ENCODE measurements around the gene DLX3. TPM values are rescaled to one million over a fixed set of nuclear protein-coding genes. Genes with fewer than 3 reads are reported as not detected.

The DLX3 gene
- total RNA-seq, 2 donors from 2014 or later = not detected

DNA sequence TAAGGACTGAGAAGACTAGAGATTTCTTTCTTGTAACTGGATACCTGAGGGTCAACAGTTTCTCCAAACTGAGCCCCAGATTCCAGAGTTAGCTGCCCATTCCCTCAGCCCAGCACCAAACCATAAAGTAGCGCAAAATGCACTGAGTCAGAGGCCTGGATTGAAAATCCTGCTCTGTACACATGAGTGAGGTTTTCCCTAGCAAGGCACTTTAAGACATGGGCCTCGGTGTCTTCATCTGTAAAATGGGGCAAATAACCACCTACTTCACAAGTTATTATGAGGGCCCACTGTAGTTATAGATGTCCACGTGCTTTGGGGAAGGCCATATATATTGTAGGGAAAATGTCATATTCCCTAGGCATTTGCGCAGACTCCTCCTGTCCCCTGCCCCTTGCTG is 36.3 kb downstream of the DLX3 start:
- peaks cover 1% of the 10 kb centered on the region for H3K4me1 ChIP-seq
- intact Hi-C loops (cut with DNase I) = no loop called here
- H3K36me3 ChIP-seq (replicated peaks in 1 of 2; ENCODE audit: insufficient read depth in 1 of 2, low read depth in 2 of 2) = no peaks in the 10 kb centered on the region
- H3K27ac ChIP-seq = no peak overlapping the region
- H3K4me3 ChIP-seq = no peak overlapping the region
- peaks cover 0 to 13% of the 10 kb centered on the region in 2 donors for H3K27me3 ChIP-seq
- WGBS, 2 donors = 97 to 100% methylated on average over 2 to 4 of the region's 4 CpGs
- no peak for TF ChIP-seq POLR2A (IDR thresholded peaks at IDR 0.05)
- TF ChIP-seq, protein P1, sequence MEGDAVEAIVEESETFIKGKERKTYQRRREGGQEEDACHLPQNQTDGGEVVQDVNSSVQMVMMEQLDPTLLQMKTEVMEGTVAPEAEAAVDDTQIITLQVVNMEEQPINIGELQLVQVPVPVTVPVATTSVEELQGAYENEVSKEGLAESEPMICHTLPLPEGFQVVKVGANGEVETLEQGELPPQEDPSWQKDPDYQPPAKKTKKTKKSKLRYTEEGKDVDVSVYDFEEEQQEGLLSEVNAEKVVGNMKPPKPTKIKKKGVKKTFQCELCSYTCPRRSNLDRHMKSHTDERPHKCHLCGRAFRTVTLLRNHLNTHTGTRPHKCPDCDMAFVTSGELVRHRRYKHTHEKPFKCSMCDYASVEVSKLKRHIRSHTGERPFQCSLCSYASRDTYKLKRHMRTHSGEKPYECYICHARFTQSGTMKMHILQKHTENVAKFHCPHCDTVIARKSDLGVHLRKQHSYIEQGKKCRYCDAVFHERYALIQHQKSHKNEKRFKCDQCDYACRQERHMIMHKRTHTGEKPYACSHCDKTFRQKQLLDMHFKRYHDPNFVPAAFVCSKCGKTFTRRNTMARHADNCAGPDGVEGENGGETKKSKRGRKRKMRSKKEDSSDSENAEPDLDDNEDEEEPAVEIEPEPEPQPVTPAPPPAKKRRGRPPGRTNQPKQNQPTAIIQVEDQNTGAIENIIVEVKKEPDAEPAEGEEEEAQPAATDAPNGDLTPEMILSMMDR (IDR thresholded peaks at IDR 0.05) = no peak
- no peak for DNase-seq
- no peak for ATAC-seq
- no peaks in the 10 kb centered on the region for H3K9me3 ChIP-seq

DNA sequence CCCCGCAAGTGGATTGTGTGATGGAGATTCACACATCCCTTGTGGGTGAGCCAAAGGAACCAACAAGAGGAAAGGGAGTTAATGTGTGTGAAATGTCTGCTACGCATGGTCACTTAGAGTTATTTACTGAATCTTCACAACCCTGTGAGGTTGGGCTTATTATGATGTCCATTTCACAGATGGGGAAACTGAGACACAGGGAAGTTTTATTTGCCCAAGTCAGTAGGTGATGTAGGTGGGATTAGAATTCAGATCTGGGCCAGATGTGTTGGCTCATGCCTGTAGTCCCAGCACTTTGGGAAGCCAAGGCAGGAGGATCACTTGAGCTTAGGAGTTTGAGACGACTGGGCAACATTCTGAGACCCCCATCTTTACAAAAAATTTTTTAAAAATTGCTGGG is 37.7 kb downstream of the DLX3 start:
- no peak for DNase-seq
- Histone ChIP-seq H3K27me3 (peaks cover 0 to under 1% of the 10 kb centered on the region in 2 donors), H3K36me3 (replicated peaks in 1 of 2; ENCODE audit: insufficient read depth in 1 of 2, low read depth in 2 of 2) (no peaks in the 10 kb centered on the region), H3K4me1 (no peaks in the 10 kb centered on the region), H3K27ac (no peak overlapping the region), H3K9me3 (no peaks in the 10 kb centered on the region), H3K4me3 (no peak overlapping the region)
- no peak for ATAC-seq
- no peak for TF ChIP-seq POLR2A (IDR thresholded peaks at IDR 0.05)
- TF ChIP-seq, protein P1 (IDR thresholded peaks at IDR 0.05) = no peak
- 68 to 81% methylated on average over 3 of the region's 3 CpGs for WGBS, 2 donors
- intact Hi-C loops (cut with DNase I) = no loop called here

DNA sequence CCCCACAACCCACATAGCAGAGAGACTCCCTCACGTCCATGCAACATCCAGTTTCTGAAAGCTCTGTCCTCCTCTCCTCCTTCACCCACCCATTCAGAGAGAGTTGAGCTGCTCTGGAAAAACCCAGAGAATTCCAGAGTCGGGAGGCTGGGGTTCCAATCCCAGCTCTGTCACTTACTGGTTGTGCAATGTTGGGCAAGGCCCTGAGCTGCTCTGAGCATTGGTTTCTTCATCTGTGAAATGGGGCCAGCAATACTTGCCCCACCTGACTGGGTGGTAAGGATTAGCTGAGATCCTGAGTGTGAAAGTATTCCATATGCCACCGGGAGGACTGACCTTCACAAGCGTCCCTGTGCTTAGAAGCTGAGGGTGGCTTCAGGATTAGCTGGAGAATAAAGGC is 38.2 kb downstream of the DLX3 start:
- Histone ChIP-seq H3K4me3 (no peak overlapping the region), H3K36me3 (replicated peaks in 1 of 2; ENCODE audit: insufficient read depth in 1 of 2, low read depth in 2 of 2) (no peaks in the 10 kb centered on the region), H3K27ac (no peak overlapping the region), H3K27me3 (no peaks in the 10 kb centered on the region), H3K9me3 (no peaks in the 10 kb centered on the region), H3K4me1 (no peaks in the 10 kb centered on the region)
- ATAC-seq (no peak), DNase-seq (no peak)
- TF ChIP-seq, protein P1 (IDR thresholded peaks at IDR 0.05) = no peak
- no peak for TF ChIP-seq POLR2A (IDR thresholded peaks at IDR 0.05)
- intact Hi-C loops (cut with DNase I) = no loop called here
- WGBS, 2 donors = 43 to 70% methylated on average over 2 to 4 of the region's 4 CpGs

DNA sequence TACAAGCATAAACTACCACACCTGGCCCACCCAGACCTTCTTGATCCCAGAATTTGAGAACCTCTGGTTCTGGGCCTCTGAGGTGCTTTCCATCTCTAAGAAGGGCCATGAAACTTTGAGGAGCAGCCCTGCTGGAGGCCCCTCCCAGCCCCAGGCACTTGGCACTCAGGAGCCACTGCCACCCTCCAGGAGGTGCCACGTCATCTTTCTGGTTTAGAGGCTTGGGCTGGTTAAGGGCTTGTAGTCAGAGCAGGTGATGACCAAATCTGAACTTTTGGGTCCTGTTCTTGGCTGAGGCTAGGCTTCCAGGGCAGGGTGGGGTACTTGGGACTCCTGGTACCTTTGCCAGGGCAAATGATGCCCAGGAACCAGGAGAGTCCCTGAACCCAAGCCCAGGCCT is 39.9 kb downstream of the DLX3 start:
- Histone ChIP-seq H3K9me3 (no peaks in the 10 kb centered on the region), H3K27ac (no peak overlapping the region), H3K4me3 (no peak overlapping the region), H3K4me1 (no peaks in the 10 kb centered on the region), H3K27me3 (no peaks in the 10 kb centered on the region), H3K36me3 (replicated peaks in 1 of 2; ENCODE audit: insufficient read depth in 1 of 2, low read depth in 2 of 2) (no peaks in the 10 kb centered on the region)
- whole genome bisulfite sequencing, 2 donors = 67% methylated on average over 1 of the region's 1 CpG; no CpG with 5 or more reads in 1 of the 2 donors
- TF ChIP-seq, protein P1 (IDR thresholded peaks at IDR 0.05) = no peak
- intact Hi-C loops (cut with DNase I) = no loop called here
- DNase-seq (no peak), ATAC-seq (no peak)

DNA sequence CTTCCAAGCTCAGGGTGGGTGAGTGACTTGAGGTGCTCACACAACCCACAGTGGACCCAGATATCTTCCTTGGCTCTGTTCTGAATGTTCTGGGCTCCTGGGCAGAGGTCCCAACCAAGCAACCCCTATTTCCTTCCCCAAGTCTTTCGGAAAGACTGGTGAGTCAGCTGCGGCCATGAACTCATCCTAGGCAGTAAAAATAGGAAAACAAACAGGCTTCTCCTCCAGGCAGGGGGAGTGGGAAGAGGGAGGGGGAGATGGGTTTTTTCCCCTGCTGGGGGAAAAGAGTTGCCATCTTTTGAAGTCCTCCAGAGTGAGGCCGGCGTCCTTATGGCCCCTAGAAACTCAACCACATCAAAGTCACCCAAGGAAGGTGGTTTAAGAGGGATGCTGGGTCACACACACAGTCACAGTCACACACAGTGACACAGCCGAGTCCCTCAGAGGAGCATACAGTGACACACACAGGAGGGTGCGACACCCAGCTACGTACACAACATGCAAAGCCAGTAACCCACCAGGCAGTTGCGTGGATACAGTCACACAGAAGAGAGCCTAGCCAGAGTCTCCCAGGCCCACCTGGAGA is 42.0 kb downstream of the DLX3 start:
- Histone ChIP-seq H3K36me3 (replicated peaks in 1 of 2; ENCODE audit: insufficient read depth in 1 of 2, low read depth in 2 of 2) (no peaks in the 10 kb centered on the region), H3K4me3 (no peak overlapping the region), H3K27me3 (no peaks in the 10 kb centered on the region), H3K4me1 (no peaks in the 10 kb centered on the region), H3K27ac (no peak overlapping the region), H3K9me3 (no peaks in the 10 kb centered on the region)
- intact Hi-C loops (cut with DNase I) = loop anchor here (5.0 kb wide), 1 partner anchor 39 kb away; no protein-coding TSS in a partner anchor
- WGBS, 2 donors = 71 to 77% methylated on average over 5 to 8 of the region's 8 CpGs
- DNase-seq (no peak), ATAC-seq (no peak)
- TF ChIP-seq, protein P1 (IDR thresholded peaks at IDR 0.05) = no peak
- no peak for TF ChIP-seq POLR2A (IDR thresholded peaks at IDR 0.05)

Measured in body of pancreas (tissue), 4 donors.